Measurements from ENCODE around the gene TMEM44.

DNA sequence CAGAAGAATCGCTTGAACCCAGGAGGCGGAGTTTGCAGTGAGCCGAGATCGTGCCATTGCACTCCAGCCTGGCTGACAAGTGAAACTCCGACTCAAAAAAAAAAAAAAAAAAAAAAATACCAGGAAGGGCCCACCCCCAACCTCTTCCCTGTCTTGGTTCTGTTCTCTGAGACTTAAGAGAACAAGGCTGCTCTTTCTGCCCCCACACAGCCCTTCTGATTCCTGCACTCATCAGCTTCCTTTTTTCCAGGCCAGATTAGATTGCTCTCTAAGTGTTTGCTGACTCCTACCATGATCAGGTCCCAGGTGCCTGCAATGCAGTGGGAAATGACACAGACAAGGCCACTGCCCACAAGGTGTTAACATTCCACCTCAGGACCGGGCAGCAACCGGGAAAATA, 13.0 kb downstream of the TMEM44 start:
- TF ChIP-seq, protein P1, sequence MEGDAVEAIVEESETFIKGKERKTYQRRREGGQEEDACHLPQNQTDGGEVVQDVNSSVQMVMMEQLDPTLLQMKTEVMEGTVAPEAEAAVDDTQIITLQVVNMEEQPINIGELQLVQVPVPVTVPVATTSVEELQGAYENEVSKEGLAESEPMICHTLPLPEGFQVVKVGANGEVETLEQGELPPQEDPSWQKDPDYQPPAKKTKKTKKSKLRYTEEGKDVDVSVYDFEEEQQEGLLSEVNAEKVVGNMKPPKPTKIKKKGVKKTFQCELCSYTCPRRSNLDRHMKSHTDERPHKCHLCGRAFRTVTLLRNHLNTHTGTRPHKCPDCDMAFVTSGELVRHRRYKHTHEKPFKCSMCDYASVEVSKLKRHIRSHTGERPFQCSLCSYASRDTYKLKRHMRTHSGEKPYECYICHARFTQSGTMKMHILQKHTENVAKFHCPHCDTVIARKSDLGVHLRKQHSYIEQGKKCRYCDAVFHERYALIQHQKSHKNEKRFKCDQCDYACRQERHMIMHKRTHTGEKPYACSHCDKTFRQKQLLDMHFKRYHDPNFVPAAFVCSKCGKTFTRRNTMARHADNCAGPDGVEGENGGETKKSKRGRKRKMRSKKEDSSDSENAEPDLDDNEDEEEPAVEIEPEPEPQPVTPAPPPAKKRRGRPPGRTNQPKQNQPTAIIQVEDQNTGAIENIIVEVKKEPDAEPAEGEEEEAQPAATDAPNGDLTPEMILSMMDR (IDR thresholded peaks at IDR 0.05), result no peak
- no peak for TF ChIP-seq POLR2A (IDR thresholded peaks at IDR 0.05)
